Activated CD8-positive, alpha-beta memory T cell treated with anti-CD3 and anti-CD28 coated beads for 36 hours (primary cell): ENCODE measurements around the gene GCK. TPM values are rescaled to one million over a fixed set of nuclear protein-coding genes. Genes with fewer than 3 reads are reported as not detected.

Experiments
- total RNA-seq, 2 experiments: library from RNA; stranded (reverse); gene quantifications; one replicate each; pipeline ENCODE4 v1.2.3, GENCODE V29; 2021

The GCK gene
- total RNA-seq, 2 experiments from 2014 or later, result 1.4 to 1.8 TPM

Other genes with a start within 250 kb of the GCK start
- not detected for gene SPDYE1, start 191.5 kb downstream of the GCK start, total RNA-seq
- 100 to 1,000 TPM; 142 to 153 TPM for gene DBNL, start 144.7 kb downstream of the GCK start, total RNA-seq
- gene PGAM2, start 123.9 kb downstream of the GCK start, total RNA-seq, result not detected
- 10 to 100 TPM; 40.8 to 42.4 TPM for gene POLM, start 106.9 kb downstream of the GCK start, total RNA-seq
- 10 to 100 TPM; 12.9 to 14.0 TPM for gene AEBP1, start 85.1 kb downstream of the GCK start, total RNA-seq
- 100 to 1,000 TPM; 298 to 305 TPM for gene POLD2, start 65.9 kb downstream of the GCK start, total RNA-seq
- gene MYL7, start 48.1 kb downstream of the GCK start, total RNA-seq, result not detected
- gene YKT6, start 11.5 kb upstream of the GCK start, total RNA-seq, result 10 to 100 TPM; 81.0 to 83.9 TPM
- gene CAMK2B, start 136.2 kb upstream of the GCK start, total RNA-seq, result under 1 TPM; 0.17 to 0.40 TPM